K562 (cell line): ENCODE results near the gene SLC16A9. TPM values are rescaled to one million over a fixed set of nuclear protein-coding genes. Genes with fewer than 3 reads are reported as not detected.

Source experiments
- CTBP1 ChIP-seq: fragments of 450-650 bp; IDR thresholded peaks from 2 replicates; pipeline ENCODE4 v1.6.1; 2016; ENCODE audit warnings: borderline replicate concordance
- HDGF ChIP-seq: fragments of 450-650 bp; IDR thresholded peaks from 2 replicates; pipeline ENCODE4 v1.6.1; 2016
- ZNF232 ChIP-seq: sonication (generic); formaldehyde crosslinking; IDR thresholded peaks from 2 replicates; pipeline ENCODE4 v1.8.0; 2022; ENCODE audit warnings: mild to moderate bottlenecking, missing genetic modification reagents
- polyA plus RNA-seq, 8 experiments: library from polyadenylated mRNA; depleted of rRNA in 4 of 8; stranded (reverse) in 5 of 8; unstranded in 3 of 8; fragments of >200 nt; fragmentation: Nextera tagmentation in 2 of 8; fragmentation: Illumina TruSeq in 1 of 8; extraction: Ambion mirVana in 2 of 8; extraction: Trizol in 1 of 8; gene quantifications; 2 replicates each; pipeline versions ENCODE4 v1.2.1 to v1.2.3, GENCODE V29; 2011 to 2014; ENCODE audit warnings: inconsistent platforms in 1 of 8, missing spikeins in 1 of 8
- total RNA-seq, 7 experiments: library from RNA; depleted of rRNA in 6 of 7; stranded (reverse); fragments of >200 nt in 6 of 7; fragmentation: Illumina TruSeq in 2 of 7; extraction: Trizol in 2 of 7; gene quantifications; 2 replicates each; pipeline versions ENCODE4 v1.2.1 to v1.2.3, GENCODE V29; 2011 to 2021; ENCODE audit warnings: low replicate concordance in 1 of 7
- TF ChIP-seq, protein P1 (sequence below): fragments of 450-650 bp; IDR thresholded peaks from 2 replicates; pipeline ENCODE4 v1.6.1; 2016; ENCODE audit warnings: mild to moderate bottlenecking, moderate library complexity
- TF ChIP-seq, protein P2 (sequence below): fragments of 450-650 bp; IDR thresholded peaks from 2 replicates; pipeline ENCODE4 v1.6.1; 2017; ENCODE audit warnings: antibody characterized with exemption

The SLC16A9 gene
- total and polyA plus RNA-seq, 9 of the 15 experiments (the other 6 are each of a cell fraction or from before 2014, with no cell fraction given), result 0.90 to 6.4 (median 2.1) TPM

DNA sequence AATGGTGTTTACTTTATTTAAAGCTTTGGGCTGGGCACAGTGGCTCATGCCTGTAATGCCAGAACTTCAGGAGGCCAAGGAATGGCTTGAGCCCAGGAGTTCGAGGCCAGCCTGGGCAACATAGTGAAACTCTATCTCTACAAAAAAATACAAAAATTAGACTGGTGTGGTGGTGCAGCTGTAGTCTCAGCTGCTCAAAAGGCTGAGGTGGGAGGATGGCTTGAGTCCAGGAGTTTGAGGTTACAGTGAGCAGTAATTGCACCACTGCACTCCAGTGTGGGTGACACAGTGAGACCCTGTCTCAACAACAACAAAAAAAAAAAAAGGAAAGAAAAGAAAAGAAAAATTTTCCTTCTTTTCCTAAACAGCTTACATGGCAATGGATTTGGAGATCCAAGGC is 22.0 kb downstream of the SLC16A9 start (continued):
- TF ChIP-seq, protein P1, sequence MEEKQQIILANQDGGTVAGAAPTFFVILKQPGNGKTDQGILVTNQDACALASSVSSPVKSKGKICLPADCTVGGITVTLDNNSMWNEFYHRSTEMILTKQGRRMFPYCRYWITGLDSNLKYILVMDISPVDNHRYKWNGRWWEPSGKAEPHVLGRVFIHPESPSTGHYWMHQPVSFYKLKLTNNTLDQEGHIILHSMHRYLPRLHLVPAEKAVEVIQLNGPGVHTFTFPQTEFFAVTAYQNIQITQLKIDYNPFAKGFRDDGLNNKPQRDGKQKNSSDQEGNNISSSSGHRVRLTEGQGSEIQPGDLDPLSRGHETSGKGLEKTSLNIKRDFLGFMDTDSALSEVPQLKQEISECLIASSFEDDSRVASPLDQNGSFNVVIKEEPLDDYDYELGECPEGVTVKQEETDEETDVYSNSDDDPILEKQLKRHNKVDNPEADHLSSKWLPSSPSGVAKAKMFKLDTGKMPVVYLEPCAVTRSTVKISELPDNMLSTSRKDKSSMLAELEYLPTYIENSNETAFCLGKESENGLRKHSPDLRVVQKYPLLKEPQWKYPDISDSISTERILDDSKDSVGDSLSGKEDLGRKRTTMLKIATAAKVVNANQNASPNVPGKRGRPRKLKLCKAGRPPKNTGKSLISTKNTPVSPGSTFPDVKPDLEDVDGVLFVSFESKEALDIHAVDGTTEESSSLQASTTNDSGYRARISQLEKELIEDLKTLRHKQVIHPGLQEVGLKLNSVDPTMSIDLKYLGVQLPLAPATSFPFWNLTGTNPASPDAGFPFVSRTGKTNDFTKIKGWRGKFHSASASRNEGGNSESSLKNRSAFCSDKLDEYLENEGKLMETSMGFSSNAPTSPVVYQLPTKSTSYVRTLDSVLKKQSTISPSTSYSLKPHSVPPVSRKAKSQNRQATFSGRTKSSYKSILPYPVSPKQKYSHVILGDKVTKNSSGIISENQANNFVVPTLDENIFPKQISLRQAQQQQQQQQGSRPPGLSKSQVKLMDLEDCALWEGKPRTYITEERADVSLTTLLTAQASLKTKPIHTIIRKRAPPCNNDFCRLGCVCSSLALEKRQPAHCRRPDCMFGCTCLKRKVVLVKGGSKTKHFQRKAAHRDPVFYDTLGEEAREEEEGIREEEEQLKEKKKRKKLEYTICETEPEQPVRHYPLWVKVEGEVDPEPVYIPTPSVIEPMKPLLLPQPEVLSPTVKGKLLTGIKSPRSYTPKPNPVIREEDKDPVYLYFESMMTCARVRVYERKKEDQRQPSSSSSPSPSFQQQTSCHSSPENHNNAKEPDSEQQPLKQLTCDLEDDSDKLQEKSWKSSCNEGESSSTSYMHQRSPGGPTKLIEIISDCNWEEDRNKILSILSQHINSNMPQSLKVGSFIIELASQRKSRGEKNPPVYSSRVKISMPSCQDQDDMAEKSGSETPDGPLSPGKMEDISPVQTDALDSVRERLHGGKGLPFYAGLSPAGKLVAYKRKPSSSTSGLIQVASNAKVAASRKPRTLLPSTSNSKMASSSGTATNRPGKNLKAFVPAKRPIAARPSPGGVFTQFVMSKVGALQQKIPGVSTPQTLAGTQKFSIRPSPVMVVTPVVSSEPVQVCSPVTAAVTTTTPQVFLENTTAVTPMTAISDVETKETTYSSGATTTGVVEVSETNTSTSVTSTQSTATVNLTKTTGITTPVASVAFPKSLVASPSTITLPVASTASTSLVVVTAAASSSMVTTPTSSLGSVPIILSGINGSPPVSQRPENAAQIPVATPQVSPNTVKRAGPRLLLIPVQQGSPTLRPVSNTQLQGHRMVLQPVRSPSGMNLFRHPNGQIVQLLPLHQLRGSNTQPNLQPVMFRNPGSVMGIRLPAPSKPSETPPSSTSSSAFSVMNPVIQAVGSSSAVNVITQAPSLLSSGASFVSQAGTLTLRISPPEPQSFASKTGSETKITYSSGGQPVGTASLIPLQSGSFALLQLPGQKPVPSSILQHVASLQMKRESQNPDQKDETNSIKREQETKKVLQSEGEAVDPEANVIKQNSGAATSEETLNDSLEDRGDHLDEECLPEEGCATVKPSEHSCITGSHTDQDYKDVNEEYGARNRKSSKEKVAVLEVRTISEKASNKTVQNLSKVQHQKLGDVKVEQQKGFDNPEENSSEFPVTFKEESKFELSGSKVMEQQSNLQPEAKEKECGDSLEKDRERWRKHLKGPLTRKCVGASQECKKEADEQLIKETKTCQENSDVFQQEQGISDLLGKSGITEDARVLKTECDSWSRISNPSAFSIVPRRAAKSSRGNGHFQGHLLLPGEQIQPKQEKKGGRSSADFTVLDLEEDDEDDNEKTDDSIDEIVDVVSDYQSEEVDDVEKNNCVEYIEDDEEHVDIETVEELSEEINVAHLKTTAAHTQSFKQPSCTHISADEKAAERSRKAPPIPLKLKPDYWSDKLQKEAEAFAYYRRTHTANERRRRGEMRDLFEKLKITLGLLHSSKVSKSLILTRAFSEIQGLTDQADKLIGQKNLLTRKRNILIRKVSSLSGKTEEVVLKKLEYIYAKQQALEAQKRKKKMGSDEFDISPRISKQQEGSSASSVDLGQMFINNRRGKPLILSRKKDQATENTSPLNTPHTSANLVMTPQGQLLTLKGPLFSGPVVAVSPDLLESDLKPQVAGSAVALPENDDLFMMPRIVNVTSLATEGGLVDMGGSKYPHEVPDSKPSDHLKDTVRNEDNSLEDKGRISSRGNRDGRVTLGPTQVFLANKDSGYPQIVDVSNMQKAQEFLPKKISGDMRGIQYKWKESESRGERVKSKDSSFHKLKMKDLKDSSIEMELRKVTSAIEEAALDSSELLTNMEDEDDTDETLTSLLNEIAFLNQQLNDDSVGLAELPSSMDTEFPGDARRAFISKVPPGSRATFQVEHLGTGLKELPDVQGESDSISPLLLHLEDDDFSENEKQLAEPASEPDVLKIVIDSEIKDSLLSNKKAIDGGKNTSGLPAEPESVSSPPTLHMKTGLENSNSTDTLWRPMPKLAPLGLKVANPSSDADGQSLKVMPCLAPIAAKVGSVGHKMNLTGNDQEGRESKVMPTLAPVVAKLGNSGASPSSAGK, result no peak
- TF ChIP-seq, protein P2, sequence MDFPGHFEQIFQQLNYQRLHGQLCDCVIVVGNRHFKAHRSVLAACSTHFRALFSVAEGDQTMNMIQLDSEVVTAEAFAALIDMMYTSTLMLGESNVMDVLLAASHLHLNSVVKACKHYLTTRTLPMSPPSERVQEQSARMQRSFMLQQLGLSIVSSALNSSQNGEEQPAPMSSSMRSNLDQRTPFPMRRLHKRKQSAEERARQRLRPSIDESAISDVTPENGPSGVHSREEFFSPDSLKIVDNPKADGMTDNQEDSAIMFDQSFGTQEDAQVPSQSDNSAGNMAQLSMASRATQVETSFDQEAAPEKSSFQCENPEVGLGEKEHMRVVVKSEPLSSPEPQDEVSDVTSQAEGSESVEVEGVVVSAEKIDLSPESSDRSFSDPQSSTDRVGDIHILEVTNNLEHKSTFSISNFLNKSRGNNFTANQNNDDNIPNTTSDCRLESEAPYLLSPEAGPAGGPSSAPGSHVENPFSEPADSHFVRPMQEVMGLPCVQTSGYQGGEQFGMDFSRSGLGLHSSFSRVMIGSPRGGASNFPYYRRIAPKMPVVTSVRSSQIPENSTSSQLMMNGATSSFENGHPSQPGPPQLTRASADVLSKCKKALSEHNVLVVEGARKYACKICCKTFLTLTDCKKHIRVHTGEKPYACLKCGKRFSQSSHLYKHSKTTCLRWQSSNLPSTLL, result no peak
- TF ChIP-seq CTBP1 (no peak), HDGF (no peak), ZNF232 (CRISPR knock-in tag) (no peak)
